Activated CD8-positive, alpha-beta T cell treated with anti-CD3 and anti-CD28 coated beads, Interleukin-2, amount 10 ng/mL, durations not matched to agents 7 days and 5 days (primary cell): ENCODE data around the gene PITPNM1. TPM values are rescaled to one million over a fixed set of nuclear protein-coding genes. Genes with fewer than 3 reads are reported as not detected.
A peak's percentile ranks its signal among the peaks of the same experiment; 100 is the strongest.
"Not testable (repeated sequence)": the region's sequence is repeated elsewhere in the genome, so short reads cannot be mapped to it uniquely, and the experiment has no call there.

ENCODE experiments used
- ATAC-seq: fragments of 150-1000 bp; cut with Tn5 transposase; one replicate; pipeline ENCODE4 v1.10.0; 2021; ENCODE audit warnings: moderate library complexity
- CTCF ChIA-PET: fragments of 350-600 bp; sonication (Branson Sonifier 250); formaldehyde crosslinking; loops from one replicate; lab custom pipeline; 2021; ENCODE audit warnings: antibody characterized with exemption; lab: Charles Lee
- POLR2A ChIA-PET: fragments of 350-600 bp; sonication (Branson Sonifier 250); formaldehyde crosslinking; loops from one replicate; lab custom pipeline; 2021; ENCODE audit warnings: antibody characterized with exemption; lab: Charles Lee
- DNase-seq: peaks from one replicate; pipeline ENCODE4 v3.0.0-alpha.2; 2020
- H3K27ac Mint-ChIP-seq: one replicate; pipeline ENCODE4 v1.8.0; 2021; ENCODE audit warnings: mild to moderate bottlenecking, mixed read lengths
- H3K27me3 Mint-ChIP-seq: one replicate; pipeline ENCODE4 v1.8.0; 2021; ENCODE audit warnings: low read depth, mixed read lengths
- H3K36me3 Mint-ChIP-seq: one replicate; pipeline ENCODE4 v1.8.0; 2021; ENCODE audit warnings: low read depth, mixed read lengths
- H3K4me1 Mint-ChIP-seq: one replicate; pipeline ENCODE4 v1.8.0; 2021; ENCODE audit warnings: low read depth, mixed read lengths
- H3K4me3 Mint-ChIP-seq: one replicate; pipeline ENCODE4 v1.8.0; 2021; ENCODE audit warnings: mild to moderate bottlenecking, mixed read lengths
- H3K9me3 Mint-ChIP-seq: one replicate; pipeline ENCODE4 v1.8.0; 2022; ENCODE audit warnings: mixed read lengths; ENCODE audit not compliant: insufficient read depth
- total RNA-seq, 2 experiments: library from RNA; stranded (reverse); gene quantifications; one replicate each; pipeline ENCODE4 v1.2.3, GENCODE V29; 2021

Gene PITPNM1
- 100 to 1,000 TPM; 110 to 117 TPM for total RNA-seq

DNA sequence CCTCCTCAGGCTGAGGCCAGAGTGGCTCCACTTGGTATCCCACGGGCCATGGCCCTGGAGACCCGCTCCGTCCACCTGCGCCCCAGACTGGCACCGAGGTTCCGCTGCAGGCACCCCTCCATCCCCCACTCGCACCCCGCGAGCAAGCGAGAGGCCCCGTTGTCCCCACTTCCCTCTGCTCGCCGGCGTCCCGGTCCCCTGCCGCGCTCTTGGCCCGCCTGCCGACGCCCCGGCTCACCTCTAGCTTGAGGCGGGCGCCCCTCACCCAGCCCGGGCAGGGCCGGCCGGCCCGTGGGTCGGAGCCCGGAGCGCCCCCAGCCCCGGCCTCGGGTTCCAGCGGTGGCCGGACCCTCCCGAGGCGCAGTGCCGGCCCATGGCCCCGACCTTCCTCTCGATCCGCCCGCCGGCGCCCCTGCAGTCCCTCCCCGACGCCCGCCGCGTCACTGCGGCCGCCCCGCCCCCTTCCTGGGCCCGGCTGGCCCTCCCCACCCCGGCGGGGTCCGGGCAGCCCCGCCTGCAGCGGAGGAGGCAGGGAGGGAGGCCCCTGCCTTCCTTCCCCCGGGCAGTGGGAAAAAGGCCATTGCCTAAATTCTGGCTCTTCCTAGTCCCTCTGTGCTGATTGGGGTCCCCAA, at the start of gene PITPNM1:
PITPNM1 (minus strand) TSS at position 414 of the 632 bp plus-strand sequence. CDS start 1,183 bp downstream, outside the sequence.
- POLR2A ChIA-PET = interaction anchor here (0.6 to 2.0 kb wide), 7 partner anchors 16 to 159 kb away, joined by 3 to 12 read pairs (median 7); partner anchors contain the start of genes AIP, PPP1CA and PTPRCAP
- DNase-seq = peak; percentile 79
- CTCF ChIA-PET = interaction anchor here (0.6 to 2.3 kb wide), 14 partner anchors 17 to 122 kb away, joined by 3 to 10 read pairs (median 4); partner anchors contain the start of genes AIP, PPP1CA, PTPRCAP and RAD9A
- H3K4me1 Mint-ChIP-seq = peaks cover 49% of the 10 kb centered on the region
- no peaks in the 10 kb centered on the region for H3K9me3 Mint-ChIP-seq
- peak; percentile 6 for ATAC-seq
- H3K4me3 Mint-ChIP-seq = peak within 1 kb of the TSS; percentile 89
- peak within 1 kb of the TSS; percentile 94 for H3K27ac Mint-ChIP-seq
- peaks cover 44% of the 10 kb centered on the region for H3K36me3 Mint-ChIP-seq
- no peaks in the 10 kb centered on the region for H3K27me3 Mint-ChIP-seq

DNA sequence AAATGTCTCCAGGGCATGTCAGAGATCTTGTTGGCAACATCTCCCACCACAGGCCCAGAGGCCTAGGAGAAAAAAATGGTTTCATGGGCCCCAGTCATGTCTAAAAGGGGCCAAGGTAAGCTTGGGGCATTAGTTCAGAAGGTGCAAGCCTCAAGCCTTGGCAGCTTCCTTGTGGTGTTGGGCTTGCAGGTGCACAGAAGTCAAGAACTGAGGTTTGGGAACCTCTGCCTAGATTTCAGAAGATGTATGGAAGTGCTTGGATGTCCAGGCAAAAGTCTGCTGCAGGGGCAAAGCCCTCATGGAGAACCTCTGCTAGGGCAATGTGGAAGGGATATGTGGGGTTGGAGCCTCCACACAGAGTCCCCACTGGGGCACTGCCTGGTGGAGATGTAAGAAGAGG, 46.5 kb upstream of the PITPNM1 start:
- H3K4me1 Mint-ChIP-seq, POLR2A ChIA-PET: not testable (repeated sequence)

DNA sequence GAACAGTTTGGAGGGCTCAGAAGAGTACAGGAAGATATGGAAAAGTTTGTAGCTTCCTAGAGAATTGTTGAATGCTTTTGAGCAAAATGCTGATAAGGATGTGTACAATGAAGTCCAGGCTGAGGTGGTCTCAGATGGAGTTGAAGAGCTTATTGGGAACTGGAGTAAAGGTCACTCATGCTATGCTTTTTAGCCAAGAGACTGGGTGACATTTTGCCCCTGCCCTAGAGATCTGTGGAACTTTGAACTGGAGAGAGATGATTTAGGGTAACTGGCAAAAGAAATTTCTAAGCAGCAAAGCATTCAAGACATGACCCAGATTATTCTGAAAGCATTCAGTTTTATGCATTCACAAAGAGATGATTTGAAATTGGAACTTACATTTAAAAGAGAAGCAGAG, 46.0 kb upstream of the PITPNM1 start:
- no peak overlapping the region for H3K27ac Mint-ChIP-seq
- no peaks in the 10 kb centered on the region for H3K4me1 Mint-ChIP-seq
- no peaks in the 10 kb centered on the region for H3K36me3 Mint-ChIP-seq
- DNase-seq (no peak), ATAC-seq (no peak)
- no peak overlapping the region for H3K4me3 Mint-ChIP-seq
- POLR2A ChIA-PET = no interaction called here
- no peaks in the 10 kb centered on the region for H3K9me3 Mint-ChIP-seq
- CTCF ChIA-PET = no interaction called here
- H3K27me3 Mint-ChIP-seq = peaks cover 17% of the 10 kb centered on the region

More for the DNA sequence above, 46.5 kb upstream of the PITPNM1 start:
- H3K27ac Mint-ChIP-seq, CTCF ChIA-PET, H3K4me3 Mint-ChIP-seq, H3K9me3 Mint-ChIP-seq, DNase-seq, ATAC-seq, H3K36me3 Mint-ChIP-seq: not testable (repeated sequence)
- H3K27me3 Mint-ChIP-seq = peaks cover 17% of the 10 kb centered on the region

DNA sequence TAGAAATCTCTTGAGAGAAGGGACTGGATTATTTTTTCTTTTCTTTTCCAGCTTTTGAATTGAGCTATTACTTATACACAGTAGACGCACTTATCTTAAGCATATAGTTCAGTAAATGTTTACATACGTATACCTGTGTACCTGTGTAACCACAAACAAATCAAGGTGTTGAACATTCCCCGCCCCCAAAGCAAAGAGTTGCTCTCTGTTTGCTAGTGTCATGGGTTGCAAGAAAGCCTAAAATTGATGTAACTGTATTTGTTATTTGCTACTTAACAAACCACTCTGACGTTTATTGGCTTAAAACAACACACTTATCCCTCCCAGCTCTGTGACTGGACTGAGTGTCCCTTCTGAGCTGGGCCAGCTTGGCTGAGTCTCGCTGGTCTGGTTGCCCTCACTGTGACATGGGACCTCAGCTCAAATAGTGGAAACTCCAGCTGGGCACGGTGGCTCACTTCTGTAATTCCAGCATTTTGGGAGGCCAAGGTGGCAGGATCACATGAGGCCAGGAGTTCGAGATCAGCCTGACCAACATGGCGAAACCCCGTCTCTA, 43.5 kb upstream of the PITPNM1 start:
- DNase-seq (no peak), ATAC-seq (no peak)
- H3K4me1 Mint-ChIP-seq = no peaks in the 10 kb centered on the region
- peaks cover 17% of the 10 kb centered on the region for H3K27me3 Mint-ChIP-seq
- H3K36me3 Mint-ChIP-seq = no peaks in the 10 kb centered on the region
- H3K9me3 Mint-ChIP-seq = no peaks in the 10 kb centered on the region
- ChIA-PET CTCF (no interaction called here), POLR2A (no interaction called here)
- H3K4me3 Mint-ChIP-seq = no peak overlapping the region
- H3K27ac Mint-ChIP-seq = no peak overlapping the region

DNA sequence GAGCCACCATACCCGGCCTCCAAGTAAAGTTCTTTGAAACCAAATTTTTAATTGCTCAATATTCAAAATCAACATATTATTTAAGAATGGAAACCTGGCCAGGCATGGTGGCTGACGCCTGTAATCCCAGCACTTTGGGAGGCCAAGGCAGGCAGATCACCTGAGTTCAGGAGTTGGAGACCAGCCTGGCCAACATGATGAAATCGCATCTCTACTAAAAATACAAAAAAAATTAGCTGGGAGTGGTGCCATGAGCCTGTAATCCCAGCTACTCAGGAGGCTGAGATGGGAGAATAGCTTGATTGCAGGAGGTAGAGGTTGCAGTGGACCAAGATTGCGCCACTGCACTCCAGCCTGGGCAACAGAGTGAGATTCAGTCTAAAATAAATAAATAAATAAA, 42.9 kb upstream of the PITPNM1 start:
- H3K36me3 Mint-ChIP-seq, H3K27ac Mint-ChIP-seq, H3K9me3 Mint-ChIP-seq, ATAC-seq, POLR2A ChIA-PET, H3K4me1 Mint-ChIP-seq, DNase-seq, H3K4me3 Mint-ChIP-seq, CTCF ChIA-PET: not testable (repeated sequence)
- H3K27me3 Mint-ChIP-seq = peaks cover 17% of the 10 kb centered on the region

DNA sequence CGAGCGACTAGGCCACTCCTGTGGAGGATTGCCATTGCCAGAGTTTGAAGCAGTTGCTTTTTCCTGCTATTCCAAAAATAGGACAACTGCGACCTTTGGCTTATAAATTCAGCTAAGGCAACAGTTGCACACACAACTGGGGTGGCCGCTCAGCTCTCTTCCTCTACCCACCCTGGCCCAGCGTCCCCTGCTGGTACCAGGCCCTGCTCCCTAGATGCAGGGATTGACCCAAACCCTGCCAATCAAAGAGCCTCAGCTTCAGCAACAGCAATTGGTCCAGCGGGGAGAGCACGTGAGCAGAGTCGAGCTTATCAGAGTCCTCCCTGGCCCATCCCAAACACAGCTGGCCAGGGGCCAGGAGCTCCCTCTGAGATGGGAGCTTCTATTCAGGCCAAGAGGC, 40.1 kb upstream of the PITPNM1 start:
- CTCF ChIA-PET = no interaction called here
- Mint-ChIP-seq H3K27me3 (no peaks in the 10 kb centered on the region), H3K4me3 (no peak overlapping the region), H3K27ac (no peak overlapping the region), H3K4me1 (no peaks in the 10 kb centered on the region), H3K9me3 (no peaks in the 10 kb centered on the region), H3K36me3 (no peaks in the 10 kb centered on the region)
- POLR2A ChIA-PET = no interaction called here
- DNase-seq (no peak), ATAC-seq (peak; percentile 19)

DNA sequence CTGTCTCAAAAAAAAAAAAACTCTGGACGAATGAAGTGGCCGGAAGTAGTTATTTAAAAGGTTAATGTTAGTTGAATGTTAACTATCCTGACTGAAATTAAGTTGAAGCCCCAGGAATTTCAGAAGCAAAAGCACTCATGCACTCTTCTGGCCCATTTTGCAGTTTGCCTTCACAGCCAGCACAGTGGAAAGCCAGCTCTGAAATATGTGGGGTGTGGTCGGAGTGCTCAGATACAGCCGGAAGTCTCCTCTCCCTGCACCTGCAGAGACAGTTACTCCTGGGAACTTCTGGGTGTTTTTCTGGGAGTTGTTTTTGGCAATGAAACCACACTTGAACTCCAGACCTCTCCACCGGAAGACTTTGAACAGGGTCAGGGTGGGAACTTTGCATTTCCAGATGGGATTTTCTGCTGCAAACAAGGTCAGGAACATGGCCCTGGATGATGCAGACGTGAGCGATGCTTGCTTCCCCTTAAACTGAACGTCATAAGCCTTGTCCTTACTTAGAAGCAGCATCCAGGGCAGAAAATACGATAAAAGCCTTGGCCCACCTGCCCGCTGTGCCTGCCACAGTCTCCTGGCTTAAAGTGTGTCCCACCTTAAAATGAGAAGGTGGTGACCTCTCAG, 39.6 kb upstream of the PITPNM1 start:
- H3K9me3 Mint-ChIP-seq = no peaks in the 10 kb centered on the region
- no peaks in the 10 kb centered on the region for H3K4me1 Mint-ChIP-seq
- no peaks in the 10 kb centered on the region for H3K27me3 Mint-ChIP-seq
- no peak overlapping the region for H3K4me3 Mint-ChIP-seq
- CTCF ChIA-PET = no interaction called here
- H3K27ac Mint-ChIP-seq = no peak overlapping the region
- DNase-seq (no peak), ATAC-seq (no peak)
- H3K36me3 Mint-ChIP-seq = no peaks in the 10 kb centered on the region
- POLR2A ChIA-PET = no interaction called here

DNA sequence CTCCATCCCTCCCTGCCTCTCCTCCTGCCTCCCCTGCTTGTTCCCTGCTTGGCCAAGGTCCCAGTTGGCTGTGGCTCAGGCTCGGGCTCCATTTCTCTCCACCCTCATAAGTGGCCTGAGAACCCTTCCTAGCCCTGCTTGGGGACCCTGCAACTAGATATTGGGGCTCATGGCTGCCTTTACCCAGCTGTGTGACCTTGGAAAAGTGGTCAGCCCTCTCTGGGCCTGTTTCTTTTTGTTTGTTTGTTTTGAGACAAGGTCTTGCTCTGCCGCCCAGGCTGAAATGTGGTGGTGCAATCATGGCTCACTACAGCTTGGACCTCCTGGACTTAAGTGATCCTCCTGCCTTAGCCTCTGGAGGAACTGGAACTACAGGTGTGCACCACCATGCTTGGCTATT, 38.4 kb upstream of the PITPNM1 start:
- Mint-ChIP-seq H3K27ac (no peak overlapping the region), H3K4me3 (no peak overlapping the region), H3K27me3 (no peaks in the 10 kb centered on the region), H3K36me3 (no peaks in the 10 kb centered on the region), H3K4me1 (no peaks in the 10 kb centered on the region), H3K9me3 (no peaks in the 10 kb centered on the region)
- no peak for DNase-seq
- CTCF ChIA-PET = no interaction called here
- POLR2A ChIA-PET = no interaction called here
- no peak for ATAC-seq

DNA sequence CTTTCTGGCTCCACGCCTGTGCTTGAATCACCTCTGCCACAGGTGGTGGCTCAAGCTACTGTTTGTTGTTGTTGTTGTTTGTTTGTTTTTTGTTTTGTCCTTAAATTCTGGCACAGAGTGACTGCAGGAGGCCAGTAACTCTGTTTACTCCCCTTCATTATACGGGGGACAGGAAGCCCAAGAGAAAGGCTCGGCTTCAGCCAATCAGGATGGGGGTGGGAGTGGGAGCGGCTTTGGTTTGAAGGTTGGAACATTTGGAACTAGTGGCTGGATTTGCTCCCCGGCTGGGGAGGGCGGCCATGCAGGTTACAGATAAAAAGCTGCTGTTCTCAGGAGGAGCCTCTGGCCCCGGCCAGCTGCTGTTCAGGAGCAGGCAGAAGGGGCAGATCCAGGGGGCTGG, 37.8 kb upstream of the PITPNM1 start:
- Mint-ChIP-seq H3K4me1 (no peaks in the 10 kb centered on the region), H3K27ac (no peak overlapping the region), H3K36me3 (no peaks in the 10 kb centered on the region), H3K9me3 (no peaks in the 10 kb centered on the region), H3K4me3 (no peak overlapping the region), H3K27me3 (no peaks in the 10 kb centered on the region)
- no peak for DNase-seq
- POLR2A ChIA-PET = no interaction called here
- ATAC-seq = no peak
- CTCF ChIA-PET = no interaction called here

DNA sequence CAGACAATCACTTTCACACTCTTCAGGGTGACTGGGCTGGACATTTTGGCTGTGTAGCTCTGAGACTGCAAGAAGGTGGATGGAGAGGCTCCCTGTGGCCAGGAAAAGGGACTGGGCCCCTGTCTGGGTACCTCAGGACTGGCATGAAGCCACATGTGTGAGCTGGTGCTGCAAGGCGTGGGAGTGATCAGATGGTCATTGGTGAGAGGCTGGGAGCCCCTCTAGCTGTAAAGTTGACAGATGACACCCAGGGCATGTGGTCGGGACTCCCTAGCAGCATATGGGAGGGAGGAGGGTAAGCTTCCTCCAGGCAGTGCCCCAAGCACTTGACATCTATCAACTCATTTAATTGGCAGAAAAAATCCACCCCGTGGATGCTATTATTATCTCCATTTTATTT, 37.0 kb upstream of the PITPNM1 start:
- ATAC-seq (no peak), DNase-seq (no peak)
- ChIA-PET POLR2A (interaction anchor here (0.6 kb wide), 1 partner anchor 511 kb away, joined by 3 read pairs; no protein-coding TSS in a partner anchor), CTCF (no interaction called here)
- Mint-ChIP-seq H3K27me3 (no peaks in the 10 kb centered on the region), H3K4me3 (no peak overlapping the region), H3K27ac (no peak overlapping the region), H3K36me3 (no peaks in the 10 kb centered on the region), H3K9me3 (no peaks in the 10 kb centered on the region), H3K4me1 (no peaks in the 10 kb centered on the region)

DNA sequence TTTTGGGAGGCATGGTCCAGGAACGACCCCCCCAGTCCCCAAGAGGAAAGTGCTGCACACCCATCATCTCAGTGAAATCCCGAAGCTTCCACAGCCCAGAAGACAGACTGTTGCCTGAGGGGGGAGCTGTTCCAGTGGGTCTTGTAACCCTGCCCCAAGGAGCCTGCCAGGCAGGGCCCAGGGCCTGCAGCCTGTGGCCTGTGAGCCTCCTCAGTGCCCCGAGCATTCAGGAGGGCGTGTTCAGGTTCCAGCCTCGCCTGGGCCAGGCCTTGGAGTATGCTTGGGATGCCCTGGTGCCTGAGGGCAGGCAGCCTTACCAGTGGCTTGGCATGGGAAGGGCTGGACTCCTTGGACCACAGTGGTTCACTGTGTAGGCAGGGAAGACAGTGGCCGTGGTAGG, 36.0 kb upstream of the PITPNM1 start:
- H3K27me3 Mint-ChIP-seq = no peaks in the 10 kb centered on the region
- CTCF ChIA-PET = interaction anchor here (1.1 kb wide), 1 partner anchor 12 kb away, joined by 3 read pairs; no protein-coding TSS in a partner anchor
- POLR2A ChIA-PET = no interaction called here

DNA sequence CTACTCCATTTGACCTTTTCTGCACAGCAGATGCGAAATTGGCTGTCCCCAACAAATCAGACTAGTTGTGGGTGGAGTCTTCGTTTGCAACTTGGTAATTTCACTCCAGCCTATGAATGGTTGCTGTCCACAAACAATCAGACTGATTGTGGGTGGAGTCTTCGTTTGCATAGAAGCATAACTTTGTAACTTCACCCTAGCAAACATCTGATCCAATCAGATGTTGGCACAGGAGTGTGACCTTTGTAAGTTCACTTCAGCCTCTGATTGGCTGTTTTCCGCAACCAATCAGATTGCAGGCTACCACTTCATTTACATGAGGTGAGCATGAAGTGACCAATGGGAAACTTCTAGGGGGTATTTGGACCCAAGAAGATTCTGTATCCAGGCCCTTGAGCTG, 34.4 kb upstream of the PITPNM1 start:
- ChIA-PET POLR2A (no interaction called here), CTCF (no interaction called here)
- Mint-ChIP-seq H3K27ac (no peak overlapping the region), H3K9me3 (peaks cover 1% of the 10 kb centered on the region), H3K4me1 (no peaks in the 10 kb centered on the region), H3K36me3 (peaks cover 1% of the 10 kb centered on the region), H3K4me3 (no peak overlapping the region), H3K27me3 (no peaks in the 10 kb centered on the region)
- ATAC-seq (no peak), DNase-seq (no peak)

More for the DNA sequence above, 36.0 kb upstream of the PITPNM1 start:
- Mint-ChIP-seq H3K27ac (no peak overlapping the region), H3K4me1 (no peaks in the 10 kb centered on the region), H3K36me3 (no peaks in the 10 kb centered on the region), H3K9me3 (no peaks in the 10 kb centered on the region), H3K4me3 (no peak overlapping the region)
- ATAC-seq (no peak), DNase-seq (no peak)
